ENCODE results near the gene TMEM145. TPM values are rescaled to one million over a fixed set of nuclear protein-coding genes. Genes with fewer than 3 reads are reported as not detected.

TMEM145 gene
- total RNA-seq, 1 donor from 2014 or later: 0.92 TPM

DNA sequence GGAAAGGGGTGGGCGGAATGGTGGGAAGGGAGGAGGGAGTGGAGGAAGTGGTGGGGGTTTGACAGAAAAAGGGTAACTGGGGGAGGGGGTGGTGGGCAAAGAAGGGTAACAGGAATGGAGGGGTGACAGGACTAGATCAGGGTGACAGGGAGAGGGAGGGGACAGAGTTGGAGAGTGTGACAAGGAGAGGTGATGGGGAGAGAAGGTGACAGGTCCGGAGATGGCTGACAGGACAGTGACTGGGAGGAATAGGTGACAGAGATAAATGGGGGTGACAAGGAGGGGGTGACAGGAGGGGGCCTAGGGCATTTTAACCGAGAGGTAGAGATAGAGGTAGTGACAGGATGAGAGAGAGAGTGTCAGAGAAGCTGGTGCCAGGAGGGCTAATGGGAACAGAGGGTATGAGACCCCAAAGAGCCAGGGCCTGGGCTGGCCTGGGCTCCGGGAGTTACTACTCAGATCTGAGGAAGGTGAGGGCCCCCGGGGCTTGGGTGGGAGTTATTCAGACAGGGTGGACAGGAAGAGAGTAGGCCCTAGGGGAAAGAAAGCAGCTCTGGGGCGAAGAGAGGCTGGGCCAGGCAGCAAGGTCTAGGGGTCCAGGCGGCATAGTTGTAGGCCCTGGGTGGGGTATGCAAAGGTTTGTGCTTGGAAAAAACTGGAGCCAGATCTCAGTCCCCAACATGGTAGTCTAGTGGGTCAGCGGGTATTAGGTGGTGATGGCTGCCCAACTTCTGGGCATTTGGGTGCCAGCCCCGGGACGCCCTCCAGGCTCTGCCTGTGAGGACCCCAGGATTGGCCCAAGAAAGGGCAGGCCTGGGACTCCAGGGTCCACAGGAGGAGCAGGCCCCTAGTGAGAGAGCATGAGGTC, 43.4 kb upstream of the TMEM145 start:
- TF ChIP-seq, protein P1, sequence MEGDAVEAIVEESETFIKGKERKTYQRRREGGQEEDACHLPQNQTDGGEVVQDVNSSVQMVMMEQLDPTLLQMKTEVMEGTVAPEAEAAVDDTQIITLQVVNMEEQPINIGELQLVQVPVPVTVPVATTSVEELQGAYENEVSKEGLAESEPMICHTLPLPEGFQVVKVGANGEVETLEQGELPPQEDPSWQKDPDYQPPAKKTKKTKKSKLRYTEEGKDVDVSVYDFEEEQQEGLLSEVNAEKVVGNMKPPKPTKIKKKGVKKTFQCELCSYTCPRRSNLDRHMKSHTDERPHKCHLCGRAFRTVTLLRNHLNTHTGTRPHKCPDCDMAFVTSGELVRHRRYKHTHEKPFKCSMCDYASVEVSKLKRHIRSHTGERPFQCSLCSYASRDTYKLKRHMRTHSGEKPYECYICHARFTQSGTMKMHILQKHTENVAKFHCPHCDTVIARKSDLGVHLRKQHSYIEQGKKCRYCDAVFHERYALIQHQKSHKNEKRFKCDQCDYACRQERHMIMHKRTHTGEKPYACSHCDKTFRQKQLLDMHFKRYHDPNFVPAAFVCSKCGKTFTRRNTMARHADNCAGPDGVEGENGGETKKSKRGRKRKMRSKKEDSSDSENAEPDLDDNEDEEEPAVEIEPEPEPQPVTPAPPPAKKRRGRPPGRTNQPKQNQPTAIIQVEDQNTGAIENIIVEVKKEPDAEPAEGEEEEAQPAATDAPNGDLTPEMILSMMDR (IDR thresholded peaks at IDR 0.05; ENCODE audit: unreplicated experiment): no peak
- no peak for DNase-seq (ENCODE audit: low spot score in 2 of 2, unreplicated experiment in 2 of 2)
- Mint-ChIP-seq H3K36me3 (peaks cover 6% of the 10 kb centered on the region), H3K27ac (peak overlapping the region; percentile 96), H3K4me1 (peaks cover 27% of the 10 kb centered on the region), H3K9me3 (no peaks in the 10 kb centered on the region), H3K4me3 (peak overlapping the region; percentile 82), H3K27me3 (ENCODE audit: low read depth) (no peaks in the 10 kb centered on the region)

DNA sequence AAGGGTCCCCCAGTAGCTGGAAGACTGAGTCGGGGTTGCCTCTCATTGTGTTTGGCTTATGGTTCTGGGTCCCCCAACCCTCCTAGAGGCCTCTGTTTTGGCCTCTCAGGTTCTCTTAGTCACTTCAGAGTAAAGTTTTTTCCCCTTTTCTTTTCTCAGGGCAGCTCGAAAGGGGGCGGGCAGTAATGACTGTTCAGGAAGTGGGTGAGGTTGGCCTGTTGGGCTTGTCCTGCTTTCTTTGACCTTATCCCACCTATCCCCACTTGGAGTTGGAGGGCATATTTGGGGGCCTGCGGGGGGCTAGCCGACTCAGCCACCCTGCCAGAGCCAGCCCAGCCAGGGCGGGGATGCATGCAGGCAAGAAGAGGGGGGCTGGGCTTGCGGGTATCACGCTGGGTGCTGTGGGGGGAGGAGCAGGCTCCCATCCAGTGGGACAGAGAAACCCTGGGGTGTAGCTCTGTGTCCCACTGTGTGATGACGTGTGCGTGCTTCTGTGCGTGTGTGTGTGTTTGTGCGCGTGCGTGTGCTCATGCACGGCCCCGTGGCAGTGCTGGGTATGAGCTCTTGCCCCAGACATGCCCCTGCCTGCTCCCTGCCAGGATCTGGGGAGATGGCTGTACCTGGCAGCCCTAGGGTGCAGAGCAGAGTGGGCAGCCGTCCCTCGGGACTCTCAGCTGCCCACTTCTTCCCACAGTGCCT, 42.6 kb upstream of the TMEM145 start:
- H3K36me3 Mint-ChIP-seq: peaks cover 12% of the 10 kb centered on the region
- TF ChIP-seq, protein P1 (IDR thresholded peaks at IDR 0.05; ENCODE audit: unreplicated experiment): no peak
- no peaks in the 10 kb centered on the region for H3K27me3 Mint-ChIP-seq (ENCODE audit: low read depth)
- H3K27ac Mint-ChIP-seq: peak overlapping the region; percentile 96
- H3K4me1 Mint-ChIP-seq: peaks cover 30% of the 10 kb centered on the region
- H3K9me3 Mint-ChIP-seq: no peaks in the 10 kb centered on the region
- no peak for DNase-seq (ENCODE audit: low spot score in 2 of 2, unreplicated experiment in 2 of 2)
- H3K4me3 Mint-ChIP-seq: peak overlapping the region; percentile 82

GRCh38 chr19:42271045-42271419, 42.1 kb upstream of the TMEM145 start:
- H3K27ac Mint-ChIP-seq: no peak overlapping the region
- DNase-seq (ENCODE audit: low spot score in 2 of 2, unreplicated experiment in 2 of 2): no peak
- H3K27me3 Mint-ChIP-seq (ENCODE audit: low read depth): no peaks in the 10 kb centered on the region
- no peaks in the 10 kb centered on the region for H3K9me3 Mint-ChIP-seq
- H3K36me3 Mint-ChIP-seq: peaks cover 16% of the 10 kb centered on the region
- TF ChIP-seq, protein P1 (IDR thresholded peaks at IDR 0.05; ENCODE audit: unreplicated experiment): no peak
- peak overlapping the region; percentile 33 for H3K4me3 Mint-ChIP-seq
- H3K4me1 Mint-ChIP-seq: peaks cover 32% of the 10 kb centered on the region

DNA sequence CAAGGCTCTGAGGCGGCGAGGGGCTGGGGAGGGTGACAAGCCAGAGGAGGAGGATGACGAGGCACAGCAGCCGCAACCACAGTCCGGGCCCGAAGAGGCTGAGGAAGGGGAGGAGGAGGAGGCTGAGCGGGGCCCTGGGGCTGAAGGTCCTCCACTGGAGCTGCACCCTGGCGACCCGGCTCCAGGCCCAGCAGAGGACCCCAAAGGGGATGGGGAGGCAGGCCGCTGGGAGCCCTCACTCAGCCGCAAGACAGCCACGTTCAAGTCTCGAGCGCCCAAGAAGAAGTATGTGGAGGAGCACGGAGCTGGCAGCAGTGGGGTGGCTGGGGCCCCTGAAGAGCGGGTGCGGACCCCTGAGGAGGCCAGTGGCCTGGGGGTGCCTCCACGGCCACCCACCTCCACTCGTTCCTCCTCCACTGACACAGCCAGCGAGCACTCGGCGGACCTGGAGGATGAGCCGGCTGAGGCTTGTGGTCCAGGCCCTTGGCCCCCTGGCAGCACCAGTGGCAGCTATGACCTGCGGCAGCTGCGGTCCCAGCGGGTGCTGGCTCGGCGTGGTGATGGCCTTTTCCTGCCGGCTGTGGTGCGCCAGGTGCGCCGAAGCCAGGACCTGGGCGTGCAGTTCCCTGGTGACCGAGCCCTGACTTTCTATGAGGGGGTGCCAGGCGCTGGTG, 41.1 kb upstream of the TMEM145 start:
- Mint-ChIP-seq H3K4me3 (no peak overlapping the region), H3K27me3 (ENCODE audit: low read depth) (no peaks in the 10 kb centered on the region), H3K4me1 (peaks cover 35% of the 10 kb centered on the region), H3K9me3 (no peaks in the 10 kb centered on the region), H3K36me3 (peaks cover 18% of the 10 kb centered on the region), H3K27ac (no peak overlapping the region)
- peak in 1 of 2 experiments; percentile 20 for DNase-seq (ENCODE audit: low spot score in 2 of 2, unreplicated experiment in 2 of 2)
- TF ChIP-seq, protein P1 (IDR thresholded peaks at IDR 0.05; ENCODE audit: unreplicated experiment): no peak

DNA sequence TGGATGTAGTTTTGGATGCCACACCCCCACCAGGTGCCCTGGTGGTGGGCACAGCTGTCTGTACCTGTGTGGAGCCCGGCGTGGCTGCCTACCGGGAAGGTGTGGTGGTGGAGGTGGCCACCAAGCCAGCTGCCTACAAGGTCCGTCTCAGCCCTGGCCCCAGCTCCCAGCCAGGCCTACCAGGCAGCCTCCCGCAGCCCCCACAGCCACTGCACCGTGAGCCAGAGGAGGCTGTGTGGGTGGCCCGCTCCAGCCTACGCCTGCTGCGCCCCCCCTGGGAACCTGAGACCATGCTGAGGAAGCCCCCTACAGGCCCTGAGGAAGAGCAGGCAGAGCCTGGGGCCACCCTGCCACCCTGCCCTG, 40.6 kb upstream of the TMEM145 start:
- H3K36me3 Mint-ChIP-seq: peaks cover 18% of the 10 kb centered on the region
- no peak for DNase-seq (ENCODE audit: low spot score in 2 of 2, unreplicated experiment in 2 of 2)
- no peaks in the 10 kb centered on the region for H3K27me3 Mint-ChIP-seq (ENCODE audit: low read depth)
- TF ChIP-seq, protein P1 (IDR thresholded peaks at IDR 0.05; ENCODE audit: unreplicated experiment): no peak
- H3K27ac Mint-ChIP-seq: no peak overlapping the region
- no peaks in the 10 kb centered on the region for H3K9me3 Mint-ChIP-seq
- no peak overlapping the region for H3K4me3 Mint-ChIP-seq
- peaks cover 35% of the 10 kb centered on the region for H3K4me1 Mint-ChIP-seq

Data from mesothelial cell of epicardium (in vitro differentiated cells).